Astrocyte (in vitro differentiated cells and primary cell): ENCODE data around the gene RPS27A.

Source experiments
- EZH2 ChIP-seq: IDR thresholded peaks from 2 replicates; pipeline ENCODE4 v1.6.1; 2012; ENCODE audit warnings: mild to moderate bottlenecking, low read length, inconsistent platforms; ENCODE audit not compliant: insufficient read depth
- TF ChIP-seq, protein P1 (sequence below): IDR thresholded peaks from 2 replicates; pipeline ENCODE4 v1.5.1; 2011; ENCODE audit warnings: low read depth, mild to moderate bottlenecking, inconsistent platforms, low read length, moderate library complexity; ENCODE audit not compliant: insufficient read depth

DNA sequence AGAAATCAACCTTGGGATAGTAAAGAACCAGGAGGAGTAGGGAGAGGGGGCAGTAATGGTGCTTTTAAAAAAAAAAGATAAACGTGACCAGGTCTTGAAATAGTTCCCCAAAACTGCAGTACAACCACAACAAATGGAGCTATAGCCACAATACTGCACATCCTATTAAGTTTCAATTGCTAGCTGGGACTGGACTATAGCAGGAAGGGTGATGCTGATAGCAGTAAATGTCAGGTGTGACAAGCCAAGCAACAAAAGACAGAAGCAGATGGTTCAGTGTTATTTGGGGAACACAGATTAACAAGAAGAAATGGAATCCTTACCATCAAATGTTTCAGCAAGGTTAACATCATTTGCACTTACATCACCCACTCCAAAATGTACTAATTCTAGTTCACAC lies 10.1 kb downstream of the RPS27A start:
- TF ChIP-seq, protein P1, sequence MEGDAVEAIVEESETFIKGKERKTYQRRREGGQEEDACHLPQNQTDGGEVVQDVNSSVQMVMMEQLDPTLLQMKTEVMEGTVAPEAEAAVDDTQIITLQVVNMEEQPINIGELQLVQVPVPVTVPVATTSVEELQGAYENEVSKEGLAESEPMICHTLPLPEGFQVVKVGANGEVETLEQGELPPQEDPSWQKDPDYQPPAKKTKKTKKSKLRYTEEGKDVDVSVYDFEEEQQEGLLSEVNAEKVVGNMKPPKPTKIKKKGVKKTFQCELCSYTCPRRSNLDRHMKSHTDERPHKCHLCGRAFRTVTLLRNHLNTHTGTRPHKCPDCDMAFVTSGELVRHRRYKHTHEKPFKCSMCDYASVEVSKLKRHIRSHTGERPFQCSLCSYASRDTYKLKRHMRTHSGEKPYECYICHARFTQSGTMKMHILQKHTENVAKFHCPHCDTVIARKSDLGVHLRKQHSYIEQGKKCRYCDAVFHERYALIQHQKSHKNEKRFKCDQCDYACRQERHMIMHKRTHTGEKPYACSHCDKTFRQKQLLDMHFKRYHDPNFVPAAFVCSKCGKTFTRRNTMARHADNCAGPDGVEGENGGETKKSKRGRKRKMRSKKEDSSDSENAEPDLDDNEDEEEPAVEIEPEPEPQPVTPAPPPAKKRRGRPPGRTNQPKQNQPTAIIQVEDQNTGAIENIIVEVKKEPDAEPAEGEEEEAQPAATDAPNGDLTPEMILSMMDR = no peak
- TF ChIP-seq EZH2 = no peak
